Prostate gland (tissue), 2 donors: ENCODE measurements around the gene ANO6. TPM values are rescaled to one million over a fixed set of nuclear protein-coding genes. Genes with fewer than 3 reads are reported as not detected.

Experiments used
- DNase-seq: peaks from one replicate; pipeline ENCODE4 v3.0.0-alpha.2; 2019; ENCODE audit warnings: low spot score
- H3K27ac ChIP-seq, 2 donors: fragments of 200-600 bp; sonication (generic); 2 replicates each; pipeline ENCODE4 v1.5.1; 2017 to 2019
- H3K27me3 ChIP-seq: fragments of 200-600 bp; sonication (generic); replicated peaks from 2 replicates; pipeline ENCODE4 v1.5.1; 2019; ENCODE audit not compliant: insufficient read depth
- H3K36me3 ChIP-seq, 2 donors: fragments of 200-600 bp; sonication (generic); 1 replicate in 1 of 2; 2 replicates in 1 of 2; pipeline versions ENCODE4 v1.5.1 to v1.8.1; 2017 to 2019
- H3K4me1 ChIP-seq: fragments of 200-600 bp; sonication (generic); replicated peaks from 2 replicates; pipeline ENCODE4 v1.5.1; 2019
- H3K4me3 ChIP-seq, 2 donors: fragments of 200-600 bp; sonication (generic); 2 replicates each; pipeline ENCODE4 v1.5.1; 2017 to 2019
- H3K9me3 ChIP-seq: fragments of 200-600 bp; sonication (generic); 2 replicates; pipeline ENCODE4 v1.5.1; 2017
- CTCF ChIP-seq, 4 experiments: fragments of 200-600 bp in 2 of 4; fragments of 450-650 bp in 2 of 4; sonication (generic) in 2 of 4; IDR thresholded peaks; 1 replicate in 3 of 4; 2 replicates in 1 of 4; pipeline ENCODE4 v1.5.1; 2016 to 2019; ENCODE audit warnings: antibody characterized with exemption in 4 of 4, mild to moderate bottlenecking in 2 of 4, moderate library complexity in 2 of 4
- POLR2A ChIP-seq: fragments of 450-650 bp; IDR thresholded peaks from one replicate; pipeline ENCODE4 v1.6.1; 2016; ENCODE audit warnings: antibody characterized with exemption, mild to moderate bottlenecking
- POLR2AphosphoS5 ChIP-seq: sonication (generic); formaldehyde crosslinking; IDR thresholded peaks from one replicate; pipeline ENCODE4 v1.6.1; 2017; ENCODE audit warnings: antibody characterized with exemption
- WGBS: methylation state at CpG from one replicate; pipeline ENCODE4 v1.1.5; 2018; 5-methylcytosine and 5-hydroxymethylcytosine counted together
- intact Hi-C: fragments of 100-400 bp; cut with DNase I; formaldehyde crosslinking; loops from one replicate; pipeline ENCODE4 v1.14.2; 2022
- total RNA-seq, 2 donors: library from RNA; depleted of rRNA; stranded (reverse); fragments of >200 nt; gene quantifications; one replicate each; pipeline ENCODE4 v1.1.0, GENCODE V29; 2016

Gene ANO6
- total RNA-seq, 2 donors from 2014 or later: 36.8 to 78.8 TPM

- intact Hi-C loops: no loop called here
- 91% methylated on average over 1 of the region's 1 CpG for WGBS
- Histone ChIP-seq H3K4me1 (no peaks in the 10 kb centered on the region), H3K27me3 (no peaks in the 10 kb centered on the region), H3K4me3 (no peak overlapping the region), H3K27ac (no peak overlapping the region), H3K36me3 (no peaks in the 10 kb centered on the region), H3K9me3 (no peaks in the 10 kb centered on the region)
- TF ChIP-seq POLR2A (no peak), CTCF (IDR thresholded peaks at IDR 0.05) (no peak), POLR2AphosphoS5 (no peak)
- no peak for DNase-seq
Measured at GRCh38 chr12:45203767-45204166, 12.1 kb upstream of the ANO6 start.

GRCh38 chr12:45204757-45205156 is 11.1 kb upstream of the ANO6 start:
- no peak for DNase-seq
- H3K27ac ChIP-seq: no peak overlapping the region
- TF ChIP-seq POLR2A: no peak
- no peak for TF ChIP-seq POLR2AphosphoS5
- no peak for TF ChIP-seq CTCF (IDR thresholded peaks at IDR 0.05)
- 93% methylated on average over 3 of the region's 3 CpGs for WGBS
- no peaks in the 10 kb centered on the region for H3K27me3 ChIP-seq
- intact Hi-C loops: no loop called here
- no peaks in the 10 kb centered on the region for H3K9me3 ChIP-seq
- no peaks in the 10 kb centered on the region for H3K36me3 ChIP-seq
- no peaks in the 10 kb centered on the region for H3K4me1 ChIP-seq
- H3K4me3 ChIP-seq: no peak overlapping the region

GRCh38 chr12:45205165-45205825 is 10.6 kb upstream of the ANO6 start:
- WGBS: 98% methylated on average over 4 of the region's 4 CpGs
- no peak for TF ChIP-seq POLR2A
- no peak for TF ChIP-seq POLR2AphosphoS5
- TF ChIP-seq CTCF (IDR thresholded peaks at IDR 0.05): no peak

GRCh38 chr12:45208604-45209487 is 7.0 kb upstream of the ANO6 start:
- Histone ChIP-seq H3K27ac (no peak overlapping the region), H3K4me1 (no peaks in the 10 kb centered on the region), H3K36me3 (no peaks in the 10 kb centered on the region), H3K4me3 (no peak overlapping the region), H3K27me3 (no peaks in the 10 kb centered on the region), H3K9me3 (no peaks in the 10 kb centered on the region)
- no peak for TF ChIP-seq CTCF (IDR thresholded peaks at IDR 0.05)
- no peak for TF ChIP-seq POLR2A
- no peak for TF ChIP-seq POLR2AphosphoS5
- no peak for DNase-seq
- intact Hi-C loops: no loop called here
- 83% methylated on average over 9 of the region's 9 CpGs for WGBS

More at GRCh38 chr12:45205165-45205825, 10.6 kb upstream of the ANO6 start:
- Histone ChIP-seq H3K9me3 (no peaks in the 10 kb centered on the region), H3K27ac (no peak overlapping the region), H3K27me3 (no peaks in the 10 kb centered on the region), H3K4me1 (no peaks in the 10 kb centered on the region), H3K36me3 (no peaks in the 10 kb centered on the region), H3K4me3 (no peak overlapping the region)
- DNase-seq: no peak
- intact Hi-C loops: no loop called here
